Breast epithelium (tissue), 4 donors: ENCODE results near the gene IL36G. TPM values are rescaled to one million over a fixed set of nuclear protein-coding genes. Genes with fewer than 3 reads are reported as not detected.

Source experiments
- DNase-seq, 2 donors: peaks; one replicate each; pipeline ENCODE4 v3.0.0-alpha.2; 2019; ENCODE audit warnings: low spot score in 2 of 2
- H3K27ac ChIP-seq, 2 donors: fragments of 200-600 bp; sonication (generic) in 1 of 2; one replicate each; pipeline ENCODE4 v1.5.1; 2016 to 2019; ENCODE audit warnings: mild to moderate bottlenecking in 1 of 2
- H3K27me3 ChIP-seq, 2 donors: fragments of 200-600 bp; sonication (generic) in 1 of 2; one replicate each; pipeline versions ENCODE4 v1.5.1 to v1.6.0; 2017 to 2019; ENCODE audit warnings: control low read depth in 1 of 2, mild to moderate bottlenecking in 1 of 2
- H3K36me3 ChIP-seq: fragments of 200-600 bp; one replicate; pipeline ENCODE4 v1.5.1; 2019
- H3K4me1 ChIP-seq, 2 donors: fragments of 200-600 bp; sonication (generic); one replicate each; pipeline ENCODE4 v1.5.1; 2016 to 2019; ENCODE audit warnings: control low read depth in 1 of 2
- H3K4me3 ChIP-seq, 3 donors: fragments of 200-600 bp; sonication (generic); 1 replicate in 2 of 3; 2 replicates in 1 of 3; pipeline ENCODE4 v1.5.1; 2016 to 2019; ENCODE audit warnings: mild to moderate bottlenecking in 3 of 3, moderate library complexity in 2 of 3
- H3K9me3 ChIP-seq, 2 donors: fragments of 200-600 bp; sonication (generic) in 1 of 2; one replicate each; pipeline ENCODE4 v1.5.1; 2016 to 2019; ENCODE audit warnings: control low read depth in 1 of 2
- CTCF ChIP-seq, 3 donors: fragments of 450-650 bp; IDR thresholded peaks; one replicate each; pipeline ENCODE4 v1.5.1; 2016 to 2017; ENCODE audit warnings: antibody characterized with exemption in 3 of 3, mild to moderate bottlenecking in 3 of 3, moderate library complexity in 3 of 3
- POLR2A ChIP-seq: fragments of 450-650 bp; IDR thresholded peaks from one replicate; pipeline ENCODE4 v1.6.1; 2016; ENCODE audit warnings: antibody characterized with exemption, mild to moderate bottlenecking, moderate library complexity
- POLR2AphosphoS5 ChIP-seq, 3 donors: sonication (generic); formaldehyde crosslinking; IDR thresholded peaks; one replicate each; pipeline ENCODE4 v1.6.1; 2017; ENCODE audit warnings: antibody characterized with exemption in 3 of 3
- intact Hi-C: fragments of 100-400 bp; cut with DNase I; formaldehyde crosslinking; loops from one replicate; pipeline ENCODE4 v1.15.1; 2023; ENCODE audit warnings: low total_unique reads
- total RNA-seq, 3 donors: library from RNA; depleted of rRNA; stranded (reverse); fragments of >200 nt; gene quantifications; one replicate each; pipeline ENCODE4 v1.1.0, GENCODE V29; 2016

IL36G gene
- total RNA-seq, 3 donors from 2014 or later: not detected

- intact Hi-C loops: no loop called here
- Histone ChIP-seq H3K4me3 (no peak overlapping the region), H3K27me3 (no peaks in the 10 kb centered on the region), H3K27ac (no peak overlapping the region), H3K36me3 (no peaks in the 10 kb centered on the region), H3K4me1 (no peaks in the 10 kb centered on the region), H3K9me3 (no peaks in the 10 kb centered on the region)
- TF ChIP-seq POLR2AphosphoS5 (IDR thresholded peaks at IDR 0.05): no peak
- no peak for TF ChIP-seq CTCF (IDR thresholded peaks at IDR 0.05)
- no peak for TF ChIP-seq POLR2A
- DNase-seq: no peak
Measured at GRCh38 chr2:113015655-113016054, 37.8 kb downstream of the IL36G start.

GRCh38 chr2:113018509-113018908 lies 40.7 kb downstream of the IL36G start:
- Histone ChIP-seq H3K36me3 (no peaks in the 10 kb centered on the region), H3K4me1 (no peaks in the 10 kb centered on the region), H3K27me3 (no peaks in the 10 kb centered on the region), H3K4me3 (no peak overlapping the region), H3K9me3 (no peaks in the 10 kb centered on the region), H3K27ac (no peak overlapping the region)
- TF ChIP-seq POLR2A (no peak), CTCF (IDR thresholded peaks at IDR 0.05) (no peak)
- DNase-seq: no peak
- intact Hi-C loops: no loop called here

- intact Hi-C loops: no loop called here
- H3K4me1 ChIP-seq: no peaks in the 10 kb centered on the region
- no peak for TF ChIP-seq POLR2AphosphoS5 (IDR thresholded peaks at IDR 0.05)
- TF ChIP-seq CTCF (IDR thresholded peaks at IDR 0.05): no peak
- no peak for TF ChIP-seq POLR2A
- no peaks in the 10 kb centered on the region for H3K9me3 ChIP-seq
- DNase-seq: no peak
- peaks cover 0 to 8% of the 10 kb centered on the region in 2 donors for H3K27me3 ChIP-seq
- no peak overlapping the region for H3K27ac ChIP-seq
- no peak overlapping the region for H3K4me3 ChIP-seq
- no peaks in the 10 kb centered on the region for H3K36me3 ChIP-seq
Measured at GRCh38 chr2:113021312-113021711, 43.5 kb downstream of the IL36G start.

- no peak overlapping the region for H3K4me3 ChIP-seq
- no peaks in the 10 kb centered on the region for H3K9me3 ChIP-seq
- no peaks in the 10 kb centered on the region for H3K4me1 ChIP-seq
- no peaks in the 10 kb centered on the region for H3K36me3 ChIP-seq
- TF ChIP-seq POLR2AphosphoS5 (IDR thresholded peaks at IDR 0.05): no peak
- TF ChIP-seq POLR2A: no peak
- TF ChIP-seq CTCF (IDR thresholded peaks at IDR 0.05): no peak
- H3K27me3 ChIP-seq: peaks cover 0 to 8% of the 10 kb centered on the region in 2 donors
- DNase-seq: no peak
- intact Hi-C loops: no loop called here
- H3K27ac ChIP-seq: no peak overlapping the region
Measured at GRCh38 chr2:113024764-113025163, 47.0 kb downstream of the IL36G start.

- Histone ChIP-seq H3K36me3 (no peaks in the 10 kb centered on the region), H3K4me1 (no peaks in the 10 kb centered on the region), H3K9me3 (no peaks in the 10 kb centered on the region), H3K27me3 (peaks cover 0 to 8% of the 10 kb centered on the region in 2 donors), H3K4me3 (no peak overlapping the region), H3K27ac (no peak overlapping the region)
- TF ChIP-seq POLR2AphosphoS5 (IDR thresholded peaks at IDR 0.05): no peak
- no peak for TF ChIP-seq CTCF (IDR thresholded peaks at IDR 0.05)
- intact Hi-C loops: no loop called here
- DNase-seq: no peak
Measured at GRCh38 chr2:113025737-113026136, 47.9 kb downstream of the IL36G start.
